ENCODE data around the gene METAP1D.

DNA sequence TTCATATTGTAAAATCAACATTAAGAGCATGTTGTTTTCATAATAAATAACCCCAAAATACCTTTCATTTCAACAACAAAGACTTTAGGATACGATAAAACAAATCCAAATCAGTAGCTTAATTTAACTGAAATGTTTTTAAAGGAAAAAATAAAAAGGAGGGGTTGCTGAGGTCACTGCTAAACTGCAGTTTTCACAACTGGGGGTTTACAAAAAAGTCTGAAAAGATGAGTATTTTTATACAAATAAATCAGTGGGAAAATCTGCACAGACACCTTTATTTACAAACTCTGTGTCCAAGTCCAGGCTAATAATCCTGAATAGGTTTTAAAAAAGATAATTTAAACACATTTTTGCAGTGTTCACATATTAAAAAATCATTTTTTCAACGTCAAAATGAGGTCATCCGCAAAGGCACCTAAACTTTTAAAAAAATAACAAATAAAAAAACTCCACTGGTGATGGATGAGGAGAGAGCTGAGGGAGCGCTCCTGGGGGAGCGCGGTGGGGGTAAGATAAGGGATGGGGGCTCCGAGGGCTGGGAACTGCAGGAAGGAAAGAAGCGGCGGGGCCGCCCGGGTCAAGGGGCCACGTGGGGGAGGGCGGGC lies 99.8 kb downstream of the METAP1D start:
- TF ChIP-seq CTCF (IDR thresholded peaks at IDR 0.05), result no peak
- no peak for TF ChIP-seq POLR2A (IDR thresholded peaks at IDR 0.05)
